ENCODE data around the gene TECPR1.
A peak's percentile ranks its signal among the peaks of the same experiment; 100 is the strongest.

DNA sequence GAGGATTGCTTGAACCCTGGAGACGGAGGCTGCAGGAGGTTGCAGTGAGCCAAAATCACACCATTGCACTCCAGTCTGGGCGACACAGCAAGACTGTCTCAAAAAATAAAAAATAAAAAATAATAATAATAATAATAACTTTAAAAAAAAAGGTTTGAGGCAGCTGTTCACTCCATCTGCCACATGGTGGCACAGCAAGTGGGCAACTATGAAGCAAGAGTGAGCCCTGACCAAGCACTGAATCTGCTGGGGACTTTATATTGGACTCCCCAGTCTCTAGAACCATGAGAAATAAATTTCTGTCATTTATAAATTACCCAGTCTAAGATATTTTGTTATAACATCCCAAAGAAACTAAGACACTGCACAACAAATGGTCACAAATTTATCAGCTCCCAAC, 14.8 kb upstream of the TECPR1 start:
- TF ChIP-seq POLR2A (IDR thresholded peaks at IDR 0.05), result no peak
- TF ChIP-seq, protein P1, sequence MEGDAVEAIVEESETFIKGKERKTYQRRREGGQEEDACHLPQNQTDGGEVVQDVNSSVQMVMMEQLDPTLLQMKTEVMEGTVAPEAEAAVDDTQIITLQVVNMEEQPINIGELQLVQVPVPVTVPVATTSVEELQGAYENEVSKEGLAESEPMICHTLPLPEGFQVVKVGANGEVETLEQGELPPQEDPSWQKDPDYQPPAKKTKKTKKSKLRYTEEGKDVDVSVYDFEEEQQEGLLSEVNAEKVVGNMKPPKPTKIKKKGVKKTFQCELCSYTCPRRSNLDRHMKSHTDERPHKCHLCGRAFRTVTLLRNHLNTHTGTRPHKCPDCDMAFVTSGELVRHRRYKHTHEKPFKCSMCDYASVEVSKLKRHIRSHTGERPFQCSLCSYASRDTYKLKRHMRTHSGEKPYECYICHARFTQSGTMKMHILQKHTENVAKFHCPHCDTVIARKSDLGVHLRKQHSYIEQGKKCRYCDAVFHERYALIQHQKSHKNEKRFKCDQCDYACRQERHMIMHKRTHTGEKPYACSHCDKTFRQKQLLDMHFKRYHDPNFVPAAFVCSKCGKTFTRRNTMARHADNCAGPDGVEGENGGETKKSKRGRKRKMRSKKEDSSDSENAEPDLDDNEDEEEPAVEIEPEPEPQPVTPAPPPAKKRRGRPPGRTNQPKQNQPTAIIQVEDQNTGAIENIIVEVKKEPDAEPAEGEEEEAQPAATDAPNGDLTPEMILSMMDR (IDR thresholded peaks at IDR 0.05), result peak in 6 of 7 experiments; percentile 19 to 61 (median 42)
